PFSK-1 (cell line): ENCODE results near the gene CRYAA.
A peak's percentile ranks its signal among the peaks of the same experiment; 100 is the strongest.

Experiments used
- FOXP2 ChIP-seq: optimal IDR thresholded peaks from 2 replicates; pipeline ENCODE3; 2011; ENCODE audit warnings: borderline replicate concordance, control low read depth, inconsistent platforms; ENCODE audit not compliant: insufficient read depth; ENCODE audit errors: extremely low read length, extremely low read depth
- POLR2AphosphoS5 ChIP-seq: IDR thresholded peaks from 2 replicates; pipeline ENCODE4 v1.6.1; 2012; ENCODE audit warnings: low read depth, mild to moderate bottlenecking, control low read depth, low read length, moderate library complexity
- SIN3A ChIP-seq: IDR thresholded peaks from 2 replicates; pipeline ENCODE4 v1.6.1; 2012; ENCODE audit warnings: mild to moderate bottlenecking, low read length, moderate library complexity, borderline replicate concordance; ENCODE audit not compliant: insufficient read depth
- TAF1 ChIP-seq: IDR thresholded peaks from 2 replicates; pipeline ENCODE4 v1.6.1; 2012; ENCODE audit warnings: low read length, control low read depth, borderline replicate concordance; ENCODE audit not compliant: insufficient read depth
- TF ChIP-seq, protein P1 (sequence below), 2 experiments: IDR thresholded peaks; 2 replicates each; pipeline versions ENCODE4 v1.6.1 to v1.8.0; 2011 to 2012; ENCODE audit warnings: low read depth in 2 of 2, low read length in 2 of 2, control low read depth in 1 of 2, inconsistent platforms in 1 of 2, mild to moderate bottlenecking in 1 of 2, moderate library complexity in 1 of 2; ENCODE audit not compliant: insufficient read depth in 1 of 2

The CRYAA gene

DNA sequence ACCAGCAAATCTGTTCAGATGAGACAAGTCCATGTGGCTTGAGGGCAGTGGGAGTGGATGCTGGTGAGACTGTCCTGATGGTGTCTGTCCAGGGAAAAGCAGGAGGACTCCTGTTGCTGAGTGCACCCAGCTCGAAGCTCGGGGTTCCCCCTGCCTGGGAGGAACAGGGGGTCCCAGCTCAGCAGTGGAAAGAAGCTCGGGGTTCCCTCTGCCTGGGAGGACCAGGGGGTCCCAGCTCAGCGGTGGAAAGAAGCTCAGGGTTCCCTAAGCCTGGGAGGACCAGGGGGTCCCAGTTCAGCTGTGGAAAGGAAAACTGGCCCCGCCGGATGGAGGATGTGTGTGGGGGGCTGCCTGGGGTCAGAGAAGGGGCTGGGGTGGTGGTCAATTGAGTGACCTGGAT lies 39.1 kb downstream of the CRYAA start:
- TF ChIP-seq TAF1 (no peak), POLR2AphosphoS5 (no peak)

DNA sequence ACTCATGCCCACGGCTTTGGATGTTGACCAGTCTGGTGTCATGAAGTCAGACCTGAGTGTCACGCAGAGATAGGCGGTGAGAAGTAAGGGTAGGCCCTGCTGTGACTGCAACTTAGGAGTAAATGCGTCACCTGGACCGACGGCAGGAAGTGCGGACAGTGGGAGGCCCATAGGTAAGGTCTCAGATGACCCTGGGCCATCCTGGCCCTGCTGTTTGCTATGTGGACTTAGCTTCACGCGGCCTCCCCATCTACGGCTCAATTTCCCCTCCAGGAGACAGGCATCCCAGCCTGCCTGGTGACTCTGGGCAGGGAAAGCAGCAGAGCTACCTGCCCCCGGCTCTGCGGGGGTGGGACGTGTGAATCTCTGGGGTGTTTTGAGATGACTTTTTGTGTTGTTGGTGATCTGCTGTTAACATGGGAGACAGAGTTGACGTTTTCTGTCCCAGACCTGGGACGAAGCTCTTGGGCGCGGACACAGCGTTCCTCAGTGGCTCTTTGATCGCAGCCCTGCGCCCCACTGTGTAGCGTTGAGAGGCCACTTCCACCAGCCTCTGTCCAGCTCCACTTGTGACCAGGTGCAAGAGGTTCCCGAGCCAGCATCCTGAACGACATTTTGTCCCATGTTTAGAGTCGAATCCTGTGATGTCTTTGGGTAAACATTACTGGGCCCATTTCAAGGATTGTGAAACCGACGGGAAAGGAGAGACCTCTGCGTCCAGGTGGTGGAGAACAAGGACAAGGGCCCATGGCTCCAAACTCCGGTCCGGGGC lies 39.9 kb downstream of the CRYAA start:
- TF ChIP-seq POLR2AphosphoS5 = no peak
- TF ChIP-seq SIN3A = no peak
- TF ChIP-seq TAF1 = no peak
- no peak for TF ChIP-seq FOXP2
- TF ChIP-seq, protein P1, sequence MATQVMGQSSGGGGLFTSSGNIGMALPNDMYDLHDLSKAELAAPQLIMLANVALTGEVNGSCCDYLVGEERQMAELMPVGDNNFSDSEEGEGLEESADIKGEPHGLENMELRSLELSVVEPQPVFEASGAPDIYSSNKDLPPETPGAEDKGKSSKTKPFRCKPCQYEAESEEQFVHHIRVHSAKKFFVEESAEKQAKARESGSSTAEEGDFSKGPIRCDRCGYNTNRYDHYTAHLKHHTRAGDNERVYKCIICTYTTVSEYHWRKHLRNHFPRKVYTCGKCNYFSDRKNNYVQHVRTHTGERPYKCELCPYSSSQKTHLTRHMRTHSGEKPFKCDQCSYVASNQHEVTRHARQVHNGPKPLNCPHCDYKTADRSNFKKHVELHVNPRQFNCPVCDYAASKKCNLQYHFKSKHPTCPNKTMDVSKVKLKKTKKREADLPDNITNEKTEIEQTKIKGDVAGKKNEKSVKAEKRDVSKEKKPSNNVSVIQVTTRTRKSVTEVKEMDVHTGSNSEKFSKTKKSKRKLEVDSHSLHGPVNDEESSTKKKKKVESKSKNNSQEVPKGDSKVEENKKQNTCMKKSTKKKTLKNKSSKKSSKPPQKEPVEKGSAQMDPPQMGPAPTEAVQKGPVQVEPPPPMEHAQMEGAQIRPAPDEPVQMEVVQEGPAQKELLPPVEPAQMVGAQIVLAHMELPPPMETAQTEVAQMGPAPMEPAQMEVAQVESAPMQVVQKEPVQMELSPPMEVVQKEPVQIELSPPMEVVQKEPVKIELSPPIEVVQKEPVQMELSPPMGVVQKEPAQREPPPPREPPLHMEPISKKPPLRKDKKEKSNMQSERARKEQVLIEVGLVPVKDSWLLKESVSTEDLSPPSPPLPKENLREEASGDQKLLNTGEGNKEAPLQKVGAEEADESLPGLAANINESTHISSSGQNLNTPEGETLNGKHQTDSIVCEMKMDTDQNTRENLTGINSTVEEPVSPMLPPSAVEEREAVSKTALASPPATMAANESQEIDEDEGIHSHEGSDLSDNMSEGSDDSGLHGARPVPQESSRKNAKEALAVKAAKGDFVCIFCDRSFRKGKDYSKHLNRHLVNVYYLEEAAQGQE (IDR thresholded peaks at IDR 0.05; ENCODE audit: insufficient read depth in 1 of 2, low read depth in 2 of 2, low read length in 2 of 2) = no peak

DNA sequence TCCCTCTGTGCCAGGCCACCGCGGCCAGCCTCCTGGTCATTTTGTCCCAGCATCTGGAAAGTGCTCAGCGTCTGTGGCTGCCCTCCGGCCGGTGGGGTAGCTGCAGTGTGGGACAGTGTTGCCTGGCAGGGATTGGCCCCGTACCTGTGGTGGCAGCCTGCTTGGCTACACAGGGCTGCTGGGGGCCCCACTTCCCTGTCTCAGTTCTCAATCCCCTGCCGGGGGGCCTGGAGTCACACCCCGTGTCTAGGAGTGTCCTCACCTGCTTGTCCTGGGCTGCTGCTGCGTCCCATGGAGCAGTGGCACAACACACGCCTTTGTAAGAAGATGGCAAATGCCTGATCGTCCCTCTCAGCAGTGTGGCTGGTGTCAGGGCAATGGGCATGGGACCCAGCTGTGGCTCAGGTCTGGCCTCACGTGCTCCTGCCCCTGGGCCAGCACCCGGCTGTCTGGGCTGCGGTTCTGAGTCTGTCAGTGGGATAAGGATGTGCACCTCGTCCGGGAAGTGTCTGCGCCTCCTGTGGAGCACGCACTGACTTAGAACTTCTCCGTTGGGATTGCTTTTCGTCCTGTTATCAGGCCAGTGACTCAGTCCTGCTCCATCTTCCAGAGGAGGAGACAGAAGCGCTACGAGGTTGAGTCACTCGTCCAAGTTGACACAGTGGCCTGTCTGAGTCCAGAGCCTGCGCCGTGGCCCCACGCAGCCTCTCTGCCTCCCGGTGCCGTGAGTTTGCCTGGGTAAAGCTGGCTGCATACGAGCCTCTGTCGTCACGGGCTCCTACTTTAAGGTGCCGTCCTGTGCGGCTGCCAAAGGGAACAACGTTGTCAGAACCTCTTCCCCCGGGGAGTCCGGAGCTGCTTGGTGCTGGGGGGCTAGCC lies 41.0 kb downstream of the CRYAA start:
- TF ChIP-seq SIN3A (no peak), FOXP2 (peak; percentile 45)

DNA sequence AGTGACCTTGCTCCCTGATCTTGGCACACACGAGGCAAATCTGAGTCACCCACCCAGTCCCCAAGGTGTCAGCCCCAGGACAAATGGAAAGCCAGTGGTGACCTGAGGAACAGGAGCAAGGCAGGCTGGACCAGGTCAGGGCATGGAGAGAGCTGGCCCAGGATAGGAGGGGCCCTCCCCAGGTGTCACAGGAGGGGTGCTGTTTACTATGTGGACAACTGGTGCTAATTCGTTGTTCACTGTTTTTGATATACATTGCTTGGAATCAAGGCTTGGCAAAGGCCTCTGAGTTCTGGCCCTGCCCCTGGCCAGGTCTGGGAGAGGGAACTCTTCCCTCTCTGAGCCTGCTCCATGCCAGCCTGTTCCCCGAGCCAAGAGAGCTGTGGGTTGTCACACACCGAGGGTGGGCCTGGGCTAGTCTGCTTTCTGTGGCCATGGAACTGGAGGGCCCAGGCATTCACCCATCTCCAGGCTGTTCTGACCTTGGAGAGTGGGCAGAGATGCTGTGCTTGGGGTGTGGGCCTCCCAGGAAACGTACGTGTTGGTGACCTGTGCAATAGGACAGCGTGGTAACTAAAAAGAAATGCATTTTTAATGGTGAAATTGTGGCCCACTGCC lies 41.8 kb downstream of the CRYAA start:
- TF ChIP-seq SIN3A (no peak), TAF1 (no peak)

DNA sequence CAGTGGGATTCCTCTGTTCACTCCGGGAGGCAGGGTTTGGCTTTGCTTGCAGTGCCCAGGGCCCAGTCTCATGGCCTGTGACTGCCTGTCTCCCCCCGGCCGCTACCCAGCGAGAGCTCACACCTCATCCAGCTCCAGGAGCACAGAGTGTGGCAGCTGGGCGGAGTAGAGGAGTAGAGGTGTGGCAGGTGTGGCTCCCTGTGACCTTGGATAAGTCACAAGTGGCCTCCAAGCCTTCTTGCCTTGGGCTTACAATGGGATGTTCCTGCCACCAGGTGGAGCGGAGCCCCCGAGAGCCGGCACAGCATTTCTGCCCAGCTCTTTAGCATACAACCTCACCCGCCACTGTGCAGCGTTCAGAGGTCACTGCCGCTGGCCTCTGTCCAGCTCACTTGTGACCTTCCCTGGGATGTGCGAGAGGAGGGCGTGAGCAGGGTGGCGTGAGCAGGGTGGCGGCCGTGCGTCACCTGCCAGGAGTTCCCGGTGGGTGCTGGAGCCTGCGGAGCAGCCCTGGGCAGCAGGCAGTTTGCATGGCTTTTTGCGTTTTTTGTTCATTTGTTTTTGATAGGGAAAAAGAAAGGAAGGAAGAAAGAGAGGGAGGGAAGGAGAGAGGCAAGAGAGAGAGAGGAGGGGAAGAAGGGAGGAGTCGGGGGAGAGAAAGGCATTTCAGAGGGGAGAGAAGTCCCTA lies 42.4 kb downstream of the CRYAA start:
- no peak for TF ChIP-seq TAF1
- no peak for TF ChIP-seq POLR2AphosphoS5

DNA sequence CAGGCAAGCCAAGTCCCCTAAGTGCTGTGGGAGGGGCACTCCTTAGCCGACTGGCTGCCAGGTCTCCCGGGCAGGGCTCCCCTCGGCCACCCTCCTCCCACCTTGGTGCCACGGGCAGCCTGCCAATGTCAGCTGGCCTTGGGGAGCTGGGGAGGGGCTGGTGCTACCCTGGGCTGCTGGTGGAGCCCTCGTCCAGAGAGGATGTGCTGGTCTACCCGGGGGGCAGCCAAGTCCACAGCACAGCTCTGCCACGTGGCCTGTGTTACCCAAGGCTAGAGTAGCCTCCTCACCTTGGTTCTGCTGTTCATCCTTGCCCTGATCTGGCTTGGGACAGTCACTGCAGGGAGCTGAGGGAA lies 42.9 kb downstream of the CRYAA start:
- no peak for TF ChIP-seq FOXP2
- TF ChIP-seq POLR2AphosphoS5 = no peak
- TF ChIP-seq TAF1 = no peak
- TF ChIP-seq SIN3A = no peak
- TF ChIP-seq, protein P1 (IDR thresholded peaks at IDR 0.05; ENCODE audit: insufficient read depth in 1 of 2, low read depth in 2 of 2, low read length in 2 of 2) = no peak
